OCI-LY3 (cell line): ENCODE results near the gene WHAMM.
A peak's percentile ranks its signal among the peaks of the same experiment; 100 is the strongest.

Experiments
- H2AFZ ChIP-seq: fragments of 200-600, 300-600 bp; shearing (Covaris generic); 2 replicates; pipeline ENCODE4 v1.6.0; 2014; ENCODE audit warnings: antibody characterized with exemption, low read depth, low read length
- H3K27ac ChIP-seq: fragments of 200-600, 300-600 bp; sonication (generic); 2 replicates; pipeline ENCODE4 v1.5.1; 2014; ENCODE audit warnings: mild to moderate bottlenecking, low read length, moderate library complexity, mixed read lengths
- H3K27me3 ChIP-seq: fragments of 200-600, 300-600 bp; sonication (generic); 2 replicates; pipeline ENCODE4 v1.6.1; 2014; ENCODE audit warnings: low read depth, low read length, mixed read lengths
- H3K36me3 ChIP-seq: fragments of 200-600, 300-600 bp; sonication (generic); replicated peaks from 2 replicates; pipeline ENCODE3; 2014; ENCODE audit warnings: low read depth, low read length, mixed read lengths
- H3K4me1 ChIP-seq: fragments of 300-600, 200-600 bp; sonication (generic); 2 replicates; pipeline ENCODE4 v1.6.1; 2014; ENCODE audit warnings: low read length, mixed read lengths
- H3K4me2 ChIP-seq: fragments of 200-600, 300-600 bp; sonication (generic); 2 replicates; pipeline ENCODE4 v1.6.1; 2014; ENCODE audit warnings: low read length, mixed read lengths
- H3K4me3 ChIP-seq: fragments of 300-600, 200-600 bp; sonication (generic); 2 replicates; pipeline ENCODE4 v1.5.1; 2014; ENCODE audit warnings: antibody characterized with exemption, mild to moderate bottlenecking, low read length, moderate library complexity
- H3K79me2 ChIP-seq: fragments of 300-600, 200-600 bp; shearing (Covaris generic); 2 replicates; pipeline ENCODE4 v1.6.1; 2014; ENCODE audit warnings: mild to moderate bottlenecking, low read length, mixed read lengths
- H3K9ac ChIP-seq: fragments of 300-600, 200-600 bp; shearing (Covaris generic); 2 replicates; pipeline ENCODE4 v1.6.0; 2014; ENCODE audit warnings: mild to moderate bottlenecking, low read length, moderate library complexity
- H3K9me3 ChIP-seq: fragments of 200-600, 300-600 bp; shearing (Covaris generic); 2 replicates; pipeline ENCODE4 v1.6.1; 2014; ENCODE audit warnings: low read length, mixed read lengths; ENCODE audit not compliant: insufficient read depth
- H4K20me1 ChIP-seq: fragments of 200-600, 300-600 bp; sonication (generic); 2 replicates; pipeline ENCODE4 v1.6.1; 2016; ENCODE audit warnings: low read length, mixed read lengths; ENCODE audit not compliant: insufficient read depth
- CTCF ChIP-seq: fragments of 200-600, 300-600 bp; sonication (generic); IDR thresholded peaks from 2 replicates; pipeline ENCODE4 v1.5.1; 2014; ENCODE audit warnings: antibody characterized with exemption, low read length, low read depth
- EZH2phosphoT487 ChIP-seq: fragments of 200-600 bp; shearing (Covaris generic); IDR thresholded peaks from 2 replicates; pipeline ENCODE4 v1.6.1; 2018; ENCODE audit warnings: antibody characterized with exemption, mixed run types, low read depth

Gene WHAMM

GRCh38 chr15:82802497-82802896, 6.9 kb upstream of the WHAMM start:
- Histone ChIP-seq H3K79me2 (no peaks in the 10 kb centered on the region), H2AFZ (no peak overlapping the region), H3K36me3 (no peaks in the 10 kb centered on the region), H3K4me2 (no peak overlapping the region), H3K9ac (no peak overlapping the region), H3K4me1 (peaks cover 23% of the 10 kb centered on the region), H3K4me3 (no peak overlapping the region), H3K9me3 (no peaks in the 10 kb centered on the region), H3K27ac (no peak overlapping the region), H3K27me3 (peaks cover 20% of the 10 kb centered on the region), H4K20me1 (no peaks in the 10 kb centered on the region)
- TF ChIP-seq CTCF (no peak), EZH2phosphoT487 (no peak)

DNA sequence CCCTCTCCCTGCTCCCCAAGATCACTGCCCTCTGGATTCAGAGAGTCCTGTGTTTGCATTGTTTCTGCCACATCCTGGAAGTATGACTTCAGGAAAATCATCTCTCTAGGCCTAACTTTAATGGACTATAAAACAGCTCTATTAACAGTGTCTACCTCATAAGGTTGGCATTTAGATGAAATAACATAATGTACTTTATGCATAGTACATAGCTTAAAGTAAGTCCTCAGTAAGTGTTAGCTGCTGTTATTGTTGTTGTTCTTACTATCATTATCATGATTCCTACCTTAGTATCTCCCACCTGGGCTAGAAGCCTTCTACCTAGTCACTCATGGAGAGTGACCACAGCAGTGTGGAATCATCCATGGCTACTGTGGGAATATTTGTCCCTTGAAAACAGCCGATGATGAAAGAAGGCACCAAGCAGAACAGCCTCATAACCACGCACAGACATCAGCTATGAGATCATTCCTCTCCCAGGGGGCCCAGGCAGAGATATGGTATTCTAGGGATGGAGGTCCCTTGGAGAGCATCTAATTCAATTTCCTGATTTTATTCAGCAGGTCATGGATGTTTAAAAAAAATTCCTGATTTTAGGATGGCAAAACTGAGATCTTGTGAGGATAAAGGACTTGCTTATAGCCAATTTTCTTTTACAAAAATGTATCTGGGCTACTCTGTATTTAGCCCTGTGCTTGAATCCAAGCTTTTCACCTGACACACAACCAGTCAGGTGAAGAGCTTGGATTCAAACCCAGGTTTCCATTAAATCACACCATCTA, 5.4 kb upstream of the WHAMM start:
- Histone ChIP-seq H4K20me1 (no peaks in the 10 kb centered on the region), H3K4me1 (peaks cover 30% of the 10 kb centered on the region), H2AFZ (no peak overlapping the region), H3K79me2 (no peaks in the 10 kb centered on the region), H3K27me3 (peaks cover 15% of the 10 kb centered on the region), H3K4me2 (no peak overlapping the region), H3K27ac (no peak overlapping the region), H3K36me3 (no peaks in the 10 kb centered on the region), H3K9ac (no peak overlapping the region), H3K9me3 (no peaks in the 10 kb centered on the region), H3K4me3 (no peak overlapping the region)
- TF ChIP-seq CTCF (no peak), EZH2phosphoT487 (no peak)

- peaks cover 15% of the 10 kb centered on the region for H3K27me3 ChIP-seq
- H3K4me1 ChIP-seq: peaks cover 30% of the 10 kb centered on the region
- H3K9ac ChIP-seq: no peak overlapping the region
- no peak overlapping the region for H3K27ac ChIP-seq
- no peaks in the 10 kb centered on the region for H3K9me3 ChIP-seq
- H3K79me2 ChIP-seq: peaks cover under 1% of the 10 kb centered on the region; the same call in 1 of the 2 replicates
- no peak overlapping the region for H3K4me3 ChIP-seq
- H4K20me1 ChIP-seq: no peaks in the 10 kb centered on the region
- no peak overlapping the region for H2AFZ ChIP-seq
- no peak overlapping the region for H3K4me2 ChIP-seq
- no peak for TF ChIP-seq CTCF
- no peak for TF ChIP-seq EZH2phosphoT487
- H3K36me3 ChIP-seq: no peaks in the 10 kb centered on the region
These were observed 4.9 kb upstream of the WHAMM start for GRCh38 chr15:82804575-82804949.

DNA sequence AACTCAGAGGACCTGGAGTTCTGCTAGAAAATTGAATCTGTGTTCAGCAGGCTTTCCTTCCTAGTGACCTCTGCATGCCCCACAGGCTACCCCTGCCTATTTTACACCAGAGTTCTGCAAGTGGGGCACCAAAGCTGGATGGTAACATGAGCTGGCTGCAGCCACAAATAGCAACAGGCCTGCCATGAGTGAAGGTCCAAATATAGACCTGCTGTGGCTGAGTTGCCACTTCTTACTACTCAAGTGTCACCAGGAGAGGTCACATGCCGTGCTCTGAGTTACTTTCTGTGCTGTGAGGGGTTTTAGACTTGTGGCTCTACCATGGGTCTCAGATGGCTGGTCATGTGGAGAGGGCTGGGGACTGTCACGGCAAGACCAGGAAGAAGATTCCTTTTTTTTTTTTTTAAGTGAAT, 3.4 kb upstream of the WHAMM start, which contains the start of gene FSD2:
Gene FSD2, minus strand, starts transcription at position 76 of the 413 bp plus-strand sequence. CDS start 18,679 bp downstream, outside the sequence.
- H3K4me1 ChIP-seq: peaks cover 30% of the 10 kb centered on the region
- H4K20me1 ChIP-seq: peaks cover 6% of the 10 kb centered on the region
- H3K4me2 ChIP-seq: peak within 1 kb of the TSS; percentile 75
- H3K9me3 ChIP-seq: no peaks in the 10 kb centered on the region
- peaks cover 15% of the 10 kb centered on the region for H3K79me2 ChIP-seq
- peak within 1 kb of the TSS; percentile 88 for H2AFZ ChIP-seq
- H3K27me3 ChIP-seq: peaks cover 11% of the 10 kb centered on the region
- no peak for TF ChIP-seq EZH2phosphoT487
- TF ChIP-seq CTCF: peak; percentile 13; the same call in 1 of the 2 replicates
- no peaks in the 10 kb centered on the region for H3K36me3 ChIP-seq
- peak within 1 kb of the TSS; percentile 17; the same call in 1 of the 2 replicates for H3K9ac ChIP-seq
- H3K27ac ChIP-seq: peak within 1 kb of the TSS; percentile 41
- peak within 1 kb of the TSS; percentile 21 for H3K4me3 ChIP-seq
